ENCODE results near the gene CCR5.
"Not testable (repeated sequence)": the region's sequence is repeated elsewhere in the genome, so short reads cannot be mapped to it uniquely, and the experiment has no call there.

CCR5 gene

GRCh38 chr3:46370839-46371518 lies at the start of gene CCR5:
Gene CCR5, plus strand, starts transcription at chr3:46370946. Its CDS starts 1,957 bp downstream, at chr3:46372903.
- DNase-seq (ENCODE audit: extremely low read depth, low read depth): no peak
- no peak within 1 kb of the TSS for H3K4me3 ChIP-seq (replicated peaks; ENCODE audit: low read depth, low read length)
- no peak for TF ChIP-seq CTCF (IDR thresholded peaks at IDR 0.05; ENCODE audit: low read depth, low read length, missing control alignments)

GRCh38 chr3:46321461-46322104 lies 49.2 kb upstream of the CCR5 start:
- no peak for DNase-seq (ENCODE audit: extremely low read depth, low read depth)

GRCh38 chr3:46324036-46324435 lies 46.7 kb upstream of the CCR5 start:
- no peak for TF ChIP-seq CTCF (IDR thresholded peaks at IDR 0.05; ENCODE audit: low read depth, low read length, missing control alignments)
- no peak overlapping the region for H3K4me3 ChIP-seq (replicated peaks; ENCODE audit: low read depth, low read length)
- no peak for DNase-seq (ENCODE audit: extremely low read depth, low read depth)

More at GRCh38 chr3:46321461-46322104, 49.2 kb upstream of the CCR5 start:
- no peak overlapping the region for H3K4me3 ChIP-seq (replicated peaks; ENCODE audit: low read depth, low read length)
- TF ChIP-seq CTCF (IDR thresholded peaks at IDR 0.05; ENCODE audit: low read depth, low read length, missing control alignments): no peak

- no peak for TF ChIP-seq CTCF (IDR thresholded peaks at IDR 0.05; ENCODE audit: low read depth, low read length, missing control alignments)
- H3K4me3 ChIP-seq (replicated peaks; ENCODE audit: low read depth, low read length): no peak overlapping the region
- DNase-seq (ENCODE audit: extremely low read depth, low read depth): no peak
Measured at GRCh38 chr3:46325645-46326300, 45.0 kb upstream of the CCR5 start.

- DNase-seq (ENCODE audit: extremely low read depth, low read depth); H3K4me3 ChIP-seq (replicated peaks; ENCODE audit: low read depth, low read length): not testable (repeated sequence)
Measured at GRCh38 chr3:46330676-46331075, 40.1 kb upstream of the CCR5 start.

- TF ChIP-seq CTCF (IDR thresholded peaks at IDR 0.05; ENCODE audit: low read depth, low read length, missing control alignments): no peak
- no peak for DNase-seq (ENCODE audit: extremely low read depth, low read depth)
- no peak overlapping the region for H3K4me3 ChIP-seq (replicated peaks; ENCODE audit: low read depth, low read length)
Measured at GRCh38 chr3:46334741-46335478, 35.8 kb upstream of the CCR5 start.

- H3K4me3 ChIP-seq (replicated peaks; ENCODE audit: low read depth, low read length): no peak overlapping the region
- DNase-seq (ENCODE audit: extremely low read depth, low read depth): no peak
- no peak for TF ChIP-seq CTCF (IDR thresholded peaks at IDR 0.05; ENCODE audit: low read depth, low read length, missing control alignments)
Measured at GRCh38 chr3:46335541-46335940, 35.2 kb upstream of the CCR5 start.

Data from HFF-Myc (cell line).